WTC11 (cell line): ENCODE measurements around the gene SLC5A5. TPM values are rescaled to one million over a fixed set of nuclear protein-coding genes. Genes with fewer than 3 reads are reported as not detected.

Experiments used
- ATAC-seq: fragments of 200-7000 bp; cut with Tn5 transposase; 2 replicates; pipeline ENCODE4 v1.10.0; 2021; ENCODE audit warnings: mild to moderate bottlenecking, moderate library complexity
- CTCF ChIA-PET: fragments of 300-600 bp; sonication (Branson Sonifier 250); formaldehyde crosslinking; loops from one replicate; lab custom pipeline; 2021; ENCODE audit warnings: antibody characterized with exemption; lab: Charles Lee
- POLR2A ChIA-PET: fragments of 350-600 bp; sonication (Branson Sonifier 250); formaldehyde crosslinking; loops from one replicate; lab custom pipeline; 2021; ENCODE audit warnings: antibody characterized with exemption; lab: Charles Lee
- DNase-seq: peaks from one replicate; pipeline ENCODE4 v3.0.0; 2021; ENCODE audit warnings: low spot score
- H3K27ac Mint-ChIP-seq: 2 replicates; pipeline ENCODE4 v1.8.0; 2021; ENCODE audit warnings: mixed read lengths
- H3K27me3 Mint-ChIP-seq: 2 replicates; pipeline ENCODE4 v1.8.0; 2021; ENCODE audit warnings: low read depth, mild to moderate bottlenecking, moderate library complexity, mixed read lengths
- H3K36me3 Mint-ChIP-seq: 2 replicates; pipeline ENCODE4 v1.8.0; 2021; ENCODE audit warnings: mixed read lengths
- H3K4me1 Mint-ChIP-seq: 2 replicates; pipeline ENCODE4 v1.8.0; 2022; ENCODE audit warnings: mixed read lengths
- H3K4me3 Mint-ChIP-seq: 2 replicates; pipeline ENCODE4 v1.8.0; 2021; ENCODE audit warnings: mild to moderate bottlenecking, moderate library complexity, mixed read lengths
- H3K9me3 Mint-ChIP-seq: 2 replicates; pipeline ENCODE4 v1.8.0; 2021; ENCODE audit warnings: mixed read lengths
- ELF4 ChIP-seq: sonication (generic); formaldehyde crosslinking; IDR thresholded peaks from 2 replicates; pipeline ENCODE4 v1.8.1; 2022; ENCODE audit warnings: low read depth, mild to moderate bottlenecking, moderate library complexity, missing genetic modification reagents
- FOXJ3 ChIP-seq: sonication (generic); formaldehyde crosslinking; IDR thresholded peaks from 2 replicates; pipeline ENCODE4 v1.9.0; 2021; ENCODE audit warnings: missing genetic modification reagents, mild to moderate bottlenecking, borderline replicate concordance
- HMGA2 ChIP-seq: fragments of 250-450 bp; sonication (Bioruptor Pico); IDR thresholded peaks from 2 replicates; pipeline ENCODE4 v1.4.0; 2021; ENCODE audit warnings: mild to moderate bottlenecking, moderate library complexity
- JUN ChIP-seq: sonication (generic); formaldehyde crosslinking; IDR thresholded peaks from 2 replicates; pipeline ENCODE4 v1.8.0; 2023; ENCODE audit warnings: mild to moderate bottlenecking, missing genetic modification reagents
- MYBL2 ChIP-seq: sonication (generic); formaldehyde crosslinking; IDR thresholded peaks from 2 replicates; pipeline ENCODE4 v1.8.1; 2023; ENCODE audit warnings: mild to moderate bottlenecking, moderate library complexity, missing genetic modification reagents
- RORB ChIP-seq: fragments of 250-450 bp; sonication (Bioruptor Pico); IDR thresholded peaks from 2 replicates; pipeline ENCODE4 v1.9.0; 2021; ENCODE audit warnings: mild to moderate bottlenecking
- TEAD4 ChIP-seq: sonication (generic); formaldehyde crosslinking; IDR thresholded peaks from 2 replicates; pipeline ENCODE4 v1.8.0; 2022; ENCODE audit warnings: mild to moderate bottlenecking, missing genetic modification reagents
- ZBTB21 ChIP-seq: sonication (generic); formaldehyde crosslinking; IDR thresholded peaks from 2 replicates; pipeline ENCODE4 v1.8.1; 2023; ENCODE audit warnings: mild to moderate bottlenecking, missing genetic modification reagents, borderline replicate concordance
- ZNF317 ChIP-seq: sonication (generic); formaldehyde crosslinking; IDR thresholded peaks from 2 replicates; pipeline ENCODE4 v1.8.1; 2023; ENCODE audit warnings: low read depth, mild to moderate bottlenecking, moderate library complexity, missing genetic modification reagents, borderline replicate concordance
- ZNF423 ChIP-seq: fragments of 250-450 bp; sonication (Bioruptor Pico); IDR thresholded peaks from 2 replicates; pipeline ENCODE4 v2.1.2; 2022; ENCODE audit warnings: mild to moderate bottlenecking, moderate library complexity
- total RNA-seq: library from RNA; stranded (reverse); gene quantifications from 3 replicates; pipeline ENCODE4 v1.2.3, GENCODE V29; 2021
- TF ChIP-seq, protein P1 (sequence below): sonication (generic); formaldehyde crosslinking; IDR thresholded peaks from 2 replicates; pipeline ENCODE4 v1.8.1; 2023; ENCODE audit warnings: mild to moderate bottlenecking, missing genetic modification reagents
- TF ChIP-seq, protein P2 (sequence below): fragments of 200-600 bp; IDR thresholded peaks from 2 replicates; pipeline ENCODE4 v1.8.0; 2022; ENCODE audit warnings: antibody characterized with exemption
- TF ChIP-seq, protein P3 (sequence below): sonication (generic); formaldehyde crosslinking; IDR thresholded peaks from 2 replicates; pipeline ENCODE4 v1.8.0; 2023; ENCODE audit warnings: missing genetic modification reagents, mild to moderate bottlenecking, borderline replicate concordance
- TF ChIP-seq, protein P4 (sequence below): sonication (generic); formaldehyde crosslinking; conservative IDR thresholded peaks from 2 replicates; pipeline ENCODE4 v1.8.1; 2022; ENCODE audit warnings: mild to moderate bottlenecking, missing genetic modification reagents
- TF ChIP-seq, protein P5 (sequence below): sonication (generic); formaldehyde crosslinking; conservative IDR thresholded peaks from 2 replicates; pipeline ENCODE4 v1.8.1; 2023; ENCODE audit warnings: mild to moderate bottlenecking, low read depth, missing genetic modification reagents, moderate library complexity
- TF ChIP-seq, protein P6 (sequence below): sonication (generic); formaldehyde crosslinking; IDR thresholded peaks from 2 replicates; pipeline ENCODE4 v1.8.0; 2023; ENCODE audit warnings: missing genetic modification reagents

The SLC5A5 gene
- total RNA-seq, 1 experiment from 2014 or later = 2.5 TPM

DNA sequence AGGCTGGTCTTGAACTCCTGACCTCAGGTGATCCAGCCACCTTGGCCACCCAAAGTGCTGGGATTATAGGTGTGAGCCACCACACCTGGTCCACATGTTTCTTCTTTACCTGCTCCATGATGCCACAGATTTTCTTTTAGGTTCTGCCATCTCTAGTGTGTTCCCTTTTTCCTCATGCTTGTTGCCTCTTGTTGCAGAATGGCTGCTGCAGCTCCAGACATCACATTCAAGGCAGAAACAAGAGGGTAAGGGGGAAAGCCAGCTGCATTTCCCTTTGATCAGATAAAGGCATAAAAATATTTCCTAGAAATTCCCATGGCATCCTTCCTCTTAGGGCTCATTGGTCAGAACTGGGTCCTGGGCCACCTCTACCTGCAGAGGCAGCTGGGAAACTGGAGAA is 48.8 kb downstream of the SLC5A5 start:
- H3K36me3 Mint-ChIP-seq = peaks cover 10% of the 10 kb centered on the region; the same call in 1 of the 2 replicates
- ATAC-seq = no peak
- no peak for DNase-seq
- H3K27ac Mint-ChIP-seq = no peak overlapping the region
- POLR2A ChIA-PET = no interaction called here
- no peaks in the 10 kb centered on the region for H3K4me1 Mint-ChIP-seq
- CTCF ChIA-PET = interaction anchor here (0.8 to 2.0 kb wide), 3 partner anchors 12 to 216 kb away, joined by 3 to 6 read pairs (median 5); partner anchors contain the start of genes CCDC124 and RPL18A
- peaks cover 23% of the 10 kb centered on the region for H3K27me3 Mint-ChIP-seq
- TF ChIP-seq, protein P1, sequence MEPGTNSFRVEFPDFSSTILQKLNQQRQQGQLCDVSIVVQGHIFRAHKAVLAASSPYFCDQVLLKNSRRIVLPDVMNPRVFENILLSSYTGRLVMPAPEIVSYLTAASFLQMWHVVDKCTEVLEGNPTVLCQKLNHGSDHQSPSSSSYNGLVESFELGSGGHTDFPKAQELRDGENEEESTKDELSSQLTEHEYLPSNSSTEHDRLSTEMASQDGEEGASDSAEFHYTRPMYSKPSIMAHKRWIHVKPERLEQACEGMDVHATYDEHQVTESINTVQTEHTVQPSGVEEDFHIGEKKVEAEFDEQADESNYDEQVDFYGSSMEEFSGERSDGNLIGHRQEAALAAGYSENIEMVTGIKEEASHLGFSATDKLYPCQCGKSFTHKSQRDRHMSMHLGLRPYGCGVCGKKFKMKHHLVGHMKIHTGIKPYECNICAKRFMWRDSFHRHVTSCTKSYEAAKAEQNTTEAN (CRISPR knock-in tag) = no peak
- TF ChIP-seq, protein P2, sequence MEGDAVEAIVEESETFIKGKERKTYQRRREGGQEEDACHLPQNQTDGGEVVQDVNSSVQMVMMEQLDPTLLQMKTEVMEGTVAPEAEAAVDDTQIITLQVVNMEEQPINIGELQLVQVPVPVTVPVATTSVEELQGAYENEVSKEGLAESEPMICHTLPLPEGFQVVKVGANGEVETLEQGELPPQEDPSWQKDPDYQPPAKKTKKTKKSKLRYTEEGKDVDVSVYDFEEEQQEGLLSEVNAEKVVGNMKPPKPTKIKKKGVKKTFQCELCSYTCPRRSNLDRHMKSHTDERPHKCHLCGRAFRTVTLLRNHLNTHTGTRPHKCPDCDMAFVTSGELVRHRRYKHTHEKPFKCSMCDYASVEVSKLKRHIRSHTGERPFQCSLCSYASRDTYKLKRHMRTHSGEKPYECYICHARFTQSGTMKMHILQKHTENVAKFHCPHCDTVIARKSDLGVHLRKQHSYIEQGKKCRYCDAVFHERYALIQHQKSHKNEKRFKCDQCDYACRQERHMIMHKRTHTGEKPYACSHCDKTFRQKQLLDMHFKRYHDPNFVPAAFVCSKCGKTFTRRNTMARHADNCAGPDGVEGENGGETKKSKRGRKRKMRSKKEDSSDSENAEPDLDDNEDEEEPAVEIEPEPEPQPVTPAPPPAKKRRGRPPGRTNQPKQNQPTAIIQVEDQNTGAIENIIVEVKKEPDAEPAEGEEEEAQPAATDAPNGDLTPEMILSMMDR = no peak
- TF ChIP-seq, all 79 proteins: peak for 0
- H3K9me3 Mint-ChIP-seq = peaks cover 12% of the 10 kb centered on the region; the same call in 1 of the 2 replicates
- no peak overlapping the region for H3K4me3 Mint-ChIP-seq

DNA sequence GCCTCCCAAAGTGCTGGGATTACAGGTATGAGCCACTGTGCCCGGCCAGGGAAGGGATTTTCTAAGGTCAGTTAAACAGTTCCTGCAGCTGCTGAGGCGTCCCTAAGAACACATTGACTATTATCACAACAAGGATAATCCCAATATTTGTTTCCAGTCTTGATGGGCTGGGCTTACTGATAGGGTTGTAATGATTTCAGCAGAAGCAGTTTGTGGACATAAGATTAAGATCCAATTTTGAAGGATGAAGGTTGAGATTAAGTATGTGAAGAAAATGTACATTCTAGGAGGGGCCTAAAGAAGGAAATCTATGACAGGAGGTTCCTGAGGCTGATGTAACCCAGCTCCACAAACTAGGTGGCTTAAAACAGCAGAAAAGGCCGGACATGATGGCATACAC is 50.4 kb downstream of the SLC5A5 start:
- Mint-ChIP-seq H3K27me3 (peaks cover 13% of the 10 kb centered on the region), H3K4me3 (no peak overlapping the region), H3K9me3 (peaks cover 6% of the 10 kb centered on the region; the same call in 1 of the 2 replicates), H3K4me1 (no peaks in the 10 kb centered on the region), H3K36me3 (0 out of 2 replicates have a peak, but pooled peaks cover 3% of the 10 kb centered on the region)
- ATAC-seq = no peak
- DNase-seq = no peak
- CTCF ChIA-PET = interaction anchor here (0.8 kb wide), 1 partner anchor 76 kb away, joined by 3 read pairs; no protein-coding TSS in a partner anchor
- TF ChIP-seq FOXJ3 (CRISPR knock-in tag) (no peak), JUN (CRISPR knock-in tag) (no peak), MYBL2 (no peak), ZNF317 (CRISPR knock-in tag) (no peak), ELF4 (no peak)
- TF ChIP-seq, protein P2 = no peak
- TF ChIP-seq, all 79 proteins: peak for 0
- POLR2A ChIA-PET = no interaction called here
- H3K27ac Mint-ChIP-seq = no peak overlapping the region

DNA sequence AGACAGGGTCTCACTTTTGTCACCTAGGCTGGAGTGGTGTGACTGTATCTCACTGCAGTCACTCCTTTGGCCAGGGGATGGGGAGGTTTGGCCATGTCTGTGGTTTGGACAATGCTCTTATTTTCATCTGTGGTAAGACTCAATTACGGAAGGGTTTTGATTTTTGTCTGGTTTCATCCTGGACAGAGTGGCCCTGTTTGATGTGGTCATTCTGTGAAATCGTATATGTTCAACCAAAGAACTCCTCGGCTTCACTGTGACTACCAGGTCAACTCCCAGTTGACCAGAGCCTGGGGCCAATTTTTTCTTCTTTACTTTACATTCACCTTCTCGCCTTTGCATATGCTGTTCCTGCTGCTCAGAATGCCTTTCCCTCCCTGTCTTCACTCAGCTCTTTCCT is 54.3 kb downstream of the SLC5A5 start:
- Mint-ChIP-seq H3K27ac (no peak overlapping the region), H3K4me1 (peaks cover 5% of the 10 kb centered on the region; the same call in 1 of the 2 replicates), H3K36me3 (no peaks in the 10 kb centered on the region), H3K27me3 (peaks cover 5% of the 10 kb centered on the region; the same call in 1 of the 2 replicates), H3K4me3 (no peak overlapping the region), H3K9me3 (no peaks in the 10 kb centered on the region)
- no peak for DNase-seq
- ChIA-PET POLR2A (no interaction called here), CTCF (no interaction called here)
- ATAC-seq = no peak
- TF ChIP-seq ZNF423 (no peak), RORB (CRISPR knock-in tag) (no peak), MYBL2 (no peak), HMGA2 (CRISPR knock-in tag) (no peak), TEAD4 (no peak), ZBTB21 (CRISPR knock-in tag) (no peak)
- TF ChIP-seq, protein P3, sequence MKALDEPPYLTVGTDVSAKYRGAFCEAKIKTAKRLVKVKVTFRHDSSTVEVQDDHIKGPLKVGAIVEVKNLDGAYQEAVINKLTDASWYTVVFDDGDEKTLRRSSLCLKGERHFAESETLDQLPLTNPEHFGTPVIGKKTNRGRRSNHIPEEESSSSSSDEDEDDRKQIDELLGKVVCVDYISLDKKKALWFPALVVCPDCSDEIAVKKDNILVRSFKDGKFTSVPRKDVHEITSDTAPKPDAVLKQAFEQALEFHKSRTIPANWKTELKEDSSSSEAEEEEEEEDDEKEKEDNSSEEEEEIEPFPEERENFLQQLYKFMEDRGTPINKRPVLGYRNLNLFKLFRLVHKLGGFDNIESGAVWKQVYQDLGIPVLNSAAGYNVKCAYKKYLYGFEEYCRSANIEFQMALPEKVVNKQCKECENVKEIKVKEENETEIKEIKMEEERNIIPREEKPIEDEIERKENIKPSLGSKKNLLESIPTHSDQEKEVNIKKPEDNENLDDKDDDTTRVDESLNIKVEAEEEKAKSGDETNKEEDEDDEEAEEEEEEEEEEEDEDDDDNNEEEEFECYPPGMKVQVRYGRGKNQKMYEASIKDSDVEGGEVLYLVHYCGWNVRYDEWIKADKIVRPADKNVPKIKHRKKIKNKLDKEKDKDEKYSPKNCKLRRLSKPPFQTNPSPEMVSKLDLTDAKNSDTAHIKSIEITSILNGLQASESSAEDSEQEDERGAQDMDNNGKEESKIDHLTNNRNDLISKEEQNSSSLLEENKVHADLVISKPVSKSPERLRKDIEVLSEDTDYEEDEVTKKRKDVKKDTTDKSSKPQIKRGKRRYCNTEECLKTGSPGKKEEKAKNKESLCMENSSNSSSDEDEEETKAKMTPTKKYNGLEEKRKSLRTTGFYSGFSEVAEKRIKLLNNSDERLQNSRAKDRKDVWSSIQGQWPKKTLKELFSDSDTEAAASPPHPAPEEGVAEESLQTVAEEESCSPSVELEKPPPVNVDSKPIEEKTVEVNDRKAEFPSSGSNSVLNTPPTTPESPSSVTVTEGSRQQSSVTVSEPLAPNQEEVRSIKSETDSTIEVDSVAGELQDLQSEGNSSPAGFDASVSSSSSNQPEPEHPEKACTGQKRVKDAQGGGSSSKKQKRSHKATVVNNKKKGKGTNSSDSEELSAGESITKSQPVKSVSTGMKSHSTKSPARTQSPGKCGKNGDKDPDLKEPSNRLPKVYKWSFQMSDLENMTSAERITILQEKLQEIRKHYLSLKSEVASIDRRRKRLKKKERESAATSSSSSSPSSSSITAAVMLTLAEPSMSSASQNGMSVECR (CRISPR knock-in tag) = no peak
- TF ChIP-seq, protein P4, sequence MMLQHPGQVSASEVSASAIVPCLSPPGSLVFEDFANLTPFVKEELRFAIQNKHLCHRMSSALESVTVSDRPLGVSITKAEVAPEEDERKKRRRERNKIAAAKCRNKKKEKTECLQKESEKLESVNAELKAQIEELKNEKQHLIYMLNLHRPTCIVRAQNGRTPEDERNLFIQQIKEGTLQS (CRISPR knock-in tag) = no peak
- TF ChIP-seq, protein P5, sequence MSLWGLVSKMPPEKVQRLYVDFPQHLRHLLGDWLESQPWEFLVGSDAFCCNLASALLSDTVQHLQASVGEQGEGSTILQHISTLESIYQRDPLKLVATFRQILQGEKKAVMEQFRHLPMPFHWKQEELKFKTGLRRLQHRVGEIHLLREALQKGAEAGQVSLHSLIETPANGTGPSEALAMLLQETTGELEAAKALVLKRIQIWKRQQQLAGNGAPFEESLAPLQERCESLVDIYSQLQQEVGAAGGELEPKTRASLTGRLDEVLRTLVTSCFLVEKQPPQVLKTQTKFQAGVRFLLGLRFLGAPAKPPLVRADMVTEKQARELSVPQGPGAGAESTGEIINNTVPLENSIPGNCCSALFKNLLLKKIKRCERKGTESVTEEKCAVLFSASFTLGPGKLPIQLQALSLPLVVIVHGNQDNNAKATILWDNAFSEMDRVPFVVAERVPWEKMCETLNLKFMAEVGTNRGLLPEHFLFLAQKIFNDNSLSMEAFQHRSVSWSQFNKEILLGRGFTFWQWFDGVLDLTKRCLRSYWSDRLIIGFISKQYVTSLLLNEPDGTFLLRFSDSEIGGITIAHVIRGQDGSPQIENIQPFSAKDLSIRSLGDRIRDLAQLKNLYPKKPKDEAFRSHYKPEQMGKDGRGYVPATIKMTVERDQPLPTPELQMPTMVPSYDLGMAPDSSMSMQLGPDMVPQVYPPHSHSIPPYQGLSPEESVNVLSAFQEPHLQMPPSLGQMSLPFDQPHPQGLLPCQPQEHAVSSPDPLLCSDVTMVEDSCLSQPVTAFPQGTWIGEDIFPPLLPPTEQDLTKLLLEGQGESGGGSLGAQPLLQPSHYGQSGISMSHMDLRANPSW = no peak
- TF ChIP-seq, protein P6, sequence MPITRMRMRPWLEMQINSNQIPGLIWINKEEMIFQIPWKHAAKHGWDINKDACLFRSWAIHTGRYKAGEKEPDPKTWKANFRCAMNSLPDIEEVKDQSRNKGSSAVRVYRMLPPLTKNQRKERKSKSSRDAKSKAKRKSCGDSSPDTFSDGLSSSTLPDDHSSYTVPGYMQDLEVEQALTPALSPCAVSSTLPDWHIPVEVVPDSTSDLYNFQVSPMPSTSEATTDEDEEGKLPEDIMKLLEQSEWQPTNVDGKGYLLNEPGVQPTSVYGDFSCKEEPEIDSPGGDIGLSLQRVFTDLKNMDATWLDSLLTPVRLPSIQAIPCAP = no peak
